HG03432 (cell line): Measurements from ENCODE around the gene ELP5.

Source experiments
- ATAC-seq: cut with Tn5 transposase; IDR thresholded peaks from one replicate; pipeline ENCODE4 v1.9.1; 2021; ENCODE audit warnings: mild to moderate bottlenecking, moderate library complexity; ENCODE audit not compliant: unreplicated experiment

The ELP5 gene, protein sequence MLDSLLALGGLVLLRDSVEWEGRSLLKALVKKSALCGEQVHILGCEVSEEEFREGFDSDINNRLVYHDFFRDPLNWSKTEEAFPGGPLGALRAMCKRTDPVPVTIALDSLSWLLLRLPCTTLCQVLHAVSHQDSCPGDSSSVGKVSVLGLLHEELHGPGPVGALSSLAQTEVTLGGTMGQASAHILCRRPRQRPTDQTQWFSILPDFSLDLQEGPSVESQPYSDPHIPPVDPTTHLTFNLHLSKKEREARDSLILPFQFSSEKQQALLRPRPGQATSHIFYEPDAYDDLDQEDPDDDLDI

DNA sequence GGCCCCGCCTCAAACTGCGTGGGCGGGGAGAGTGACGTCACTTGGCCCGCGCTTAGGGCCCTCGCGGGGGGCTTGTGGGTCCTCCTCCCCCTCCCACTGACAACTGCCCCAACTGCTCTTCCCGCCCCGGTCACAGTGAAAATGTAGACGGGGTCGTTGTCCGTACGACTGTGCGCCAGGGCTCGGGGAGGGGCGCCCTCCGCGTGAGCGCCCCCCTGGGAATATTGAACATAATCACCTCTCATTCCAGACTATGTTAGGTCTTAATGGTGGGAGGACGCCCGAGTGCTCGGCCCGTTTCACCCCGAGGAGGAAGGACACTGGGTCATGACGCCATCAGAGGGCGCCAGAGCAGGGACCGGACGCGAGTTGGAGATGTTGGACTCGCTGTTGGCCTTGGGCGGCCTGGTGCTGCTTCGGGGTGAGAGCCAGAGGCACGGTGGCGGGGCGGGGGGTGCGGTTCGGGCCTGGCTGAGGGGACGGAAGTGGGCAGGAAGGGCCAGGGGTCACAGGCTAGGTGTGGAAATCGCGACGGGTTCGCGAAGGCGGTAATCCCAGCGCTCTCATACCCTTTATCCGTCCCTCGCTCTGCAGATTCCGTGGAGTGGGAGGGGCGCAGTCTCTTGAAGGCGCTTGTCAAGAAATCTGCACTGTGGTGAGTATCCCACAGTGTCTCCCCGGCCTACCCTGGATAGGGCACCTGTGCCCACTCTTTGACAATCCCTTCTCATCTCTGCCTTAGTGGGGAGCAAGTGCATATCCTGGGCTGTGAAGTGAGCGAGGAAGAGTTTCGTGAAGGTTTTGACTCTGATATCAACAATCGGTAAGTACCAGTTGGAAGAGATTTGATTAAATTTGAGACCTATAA is at the start of gene ELP5:
Gene ELP5, plus strand, starts transcription at position 40 of the 868 bp plus-strand sequence. Its CDS starts 336 bp downstream, at position 376.
- peak; percentile 61 for ATAC-seq

DNA sequence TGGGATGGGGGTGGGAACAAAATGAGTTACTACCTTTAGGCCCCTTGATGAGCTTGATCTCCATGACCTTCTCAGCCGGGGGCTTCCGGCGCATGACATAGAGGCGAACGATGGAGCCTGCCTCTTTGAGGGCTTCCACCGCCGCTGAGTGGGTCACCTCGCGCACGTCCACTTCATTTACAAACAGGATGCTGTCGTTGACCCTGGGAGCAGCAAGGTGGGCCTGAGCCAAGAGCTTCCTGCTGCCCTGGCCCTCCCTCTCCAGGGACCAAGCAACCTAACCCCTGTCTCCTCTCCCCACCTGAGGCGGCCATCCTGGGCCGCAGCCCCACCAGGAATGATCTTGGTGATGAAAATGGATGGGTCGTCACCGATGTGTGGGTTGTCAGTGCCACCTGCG is 48.6 kb upstream of the ELP5 start:
- ATAC-seq: no peak

DNA sequence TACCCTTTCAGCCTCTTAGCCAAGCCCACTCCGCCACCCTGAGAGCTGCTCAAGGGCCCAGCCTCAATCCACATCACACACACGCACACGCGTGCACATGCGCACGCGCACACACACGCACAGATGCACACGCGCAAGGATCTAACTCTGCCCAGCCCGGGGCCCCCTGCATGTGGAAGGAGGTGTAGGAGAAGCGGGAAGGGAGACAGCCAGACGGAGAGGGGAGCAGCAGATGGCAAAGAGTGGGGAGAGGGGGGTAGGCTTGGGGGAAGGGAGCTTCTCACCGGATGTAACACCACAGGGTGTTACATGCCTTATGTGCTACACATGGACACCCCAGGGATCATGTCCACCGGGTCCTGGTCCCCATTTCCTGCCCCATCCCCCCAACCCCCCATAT is 47.7 kb upstream of the ELP5 start:
- ATAC-seq: no peak

DNA sequence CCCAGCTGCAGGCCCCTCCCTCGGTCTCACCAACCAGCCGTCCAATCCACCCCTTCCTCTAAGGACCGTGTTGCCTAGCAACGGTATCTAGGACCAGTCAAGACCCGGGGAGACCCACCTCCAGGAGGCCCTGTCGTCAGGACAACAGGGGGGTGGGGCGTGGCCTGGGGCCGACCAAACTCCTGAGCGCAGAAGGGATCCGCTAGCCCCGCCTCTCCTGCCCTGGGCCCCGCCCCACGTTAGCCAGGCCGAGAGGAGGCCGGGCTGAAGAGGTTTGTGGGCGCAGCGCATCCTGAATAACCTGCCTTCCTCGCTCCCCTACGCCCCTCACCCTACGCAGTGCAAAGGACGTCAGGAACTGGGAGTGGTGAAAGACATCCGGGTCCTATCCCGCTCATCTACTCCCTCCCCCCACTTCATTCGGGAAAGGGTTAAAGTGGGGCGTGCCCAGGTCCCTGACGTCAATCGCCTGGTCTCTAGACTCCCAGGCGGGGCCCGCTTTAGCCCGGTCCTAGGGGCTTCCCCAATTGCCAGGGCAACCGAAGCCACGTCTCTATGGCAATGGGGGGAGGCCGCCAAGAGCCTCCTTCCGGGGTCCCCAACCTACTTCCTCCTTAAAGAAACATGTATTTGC is 47.1 kb upstream of the ELP5 start:
- ATAC-seq: peak; percentile 80

DNA sequence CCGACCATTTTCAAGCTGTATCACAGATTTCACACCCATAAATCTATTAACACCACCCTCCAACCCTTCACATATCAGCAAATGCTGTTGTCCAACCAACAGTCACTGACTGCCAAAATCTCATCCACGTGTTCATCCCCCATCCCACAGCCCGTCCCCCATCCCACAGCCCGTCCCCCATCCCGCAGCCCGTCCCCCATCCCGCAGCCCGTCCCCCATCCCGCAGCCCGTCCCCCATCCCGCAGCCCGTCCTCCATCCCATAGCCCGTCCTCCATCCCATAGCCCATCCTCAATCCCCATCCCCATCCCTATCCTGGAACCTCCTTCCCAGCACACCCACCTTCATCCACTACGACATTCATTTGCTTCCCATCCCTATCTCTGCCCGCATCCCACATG is 46.5 kb upstream of the ELP5 start:
- ATAC-seq: no peak

DNA sequence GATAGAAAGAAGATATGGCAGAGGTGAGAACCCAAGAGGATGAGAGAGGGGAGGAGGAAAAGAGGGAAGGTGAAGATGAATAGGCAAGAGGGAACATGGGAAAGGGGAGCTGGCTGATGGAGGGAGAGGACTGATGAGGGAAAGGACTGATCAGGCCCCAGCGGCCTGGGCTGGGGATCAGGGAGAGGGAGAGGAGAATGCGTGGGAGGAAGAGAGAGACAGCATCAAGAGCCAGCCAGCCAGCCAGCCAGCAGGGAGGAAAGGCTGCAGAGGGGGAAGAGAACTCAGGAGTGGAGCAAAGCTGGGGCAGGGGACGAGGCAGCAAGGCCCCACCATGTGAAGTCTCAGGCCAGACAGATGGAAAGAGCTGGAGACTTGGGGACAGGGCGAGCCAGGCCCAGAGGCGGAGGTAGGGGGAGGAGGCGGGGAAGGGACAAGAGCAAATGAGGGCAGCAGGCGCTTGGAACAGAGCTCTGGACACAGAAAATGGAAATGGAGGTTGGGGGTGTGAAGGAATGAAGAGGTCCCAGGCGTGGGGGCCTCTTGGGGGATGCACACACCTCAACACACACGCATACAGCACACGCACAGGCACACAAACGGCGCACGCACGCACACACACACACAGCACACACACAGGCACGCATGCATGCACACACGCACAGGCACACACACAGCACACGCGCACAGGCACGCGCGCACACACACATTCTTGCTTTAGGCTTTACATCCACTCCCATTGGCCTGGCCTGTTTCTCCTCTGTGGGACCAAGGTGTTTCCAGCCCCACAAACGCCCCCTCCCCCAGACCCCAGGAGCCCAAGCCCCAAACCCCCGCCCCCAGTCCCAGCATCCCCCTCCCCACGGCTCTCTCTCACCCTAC is 44.7 kb upstream of the ELP5 start:
- no peak for ATAC-seq

DNA sequence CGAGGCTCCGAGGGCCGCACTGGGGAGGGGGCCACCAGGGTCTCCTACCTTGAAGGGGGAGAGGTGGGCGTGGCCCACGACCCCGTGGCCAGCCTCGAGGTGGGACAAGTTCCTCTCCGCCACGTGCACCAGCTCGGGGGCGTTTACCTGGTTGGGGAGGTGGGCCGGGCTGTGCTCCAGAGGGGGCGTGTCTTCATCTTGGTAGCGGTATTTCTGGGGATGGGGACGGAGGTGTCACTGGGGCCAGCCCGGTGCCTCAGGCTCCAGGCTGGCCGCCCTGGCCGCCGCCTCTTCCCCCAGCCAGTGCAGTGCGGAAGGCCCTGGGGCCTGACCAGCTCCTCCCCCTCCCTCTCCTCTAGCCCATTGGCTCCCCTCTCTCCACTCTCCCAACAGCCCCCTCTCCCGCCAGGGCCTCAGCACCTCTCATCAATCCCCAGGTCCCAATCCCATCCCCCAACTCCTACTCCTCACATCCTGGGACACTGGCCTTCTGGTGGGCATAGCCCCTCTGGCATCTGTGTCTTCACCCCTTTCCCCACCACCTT is 43.9 kb upstream of the ELP5 start:
- ATAC-seq: no peak

DNA sequence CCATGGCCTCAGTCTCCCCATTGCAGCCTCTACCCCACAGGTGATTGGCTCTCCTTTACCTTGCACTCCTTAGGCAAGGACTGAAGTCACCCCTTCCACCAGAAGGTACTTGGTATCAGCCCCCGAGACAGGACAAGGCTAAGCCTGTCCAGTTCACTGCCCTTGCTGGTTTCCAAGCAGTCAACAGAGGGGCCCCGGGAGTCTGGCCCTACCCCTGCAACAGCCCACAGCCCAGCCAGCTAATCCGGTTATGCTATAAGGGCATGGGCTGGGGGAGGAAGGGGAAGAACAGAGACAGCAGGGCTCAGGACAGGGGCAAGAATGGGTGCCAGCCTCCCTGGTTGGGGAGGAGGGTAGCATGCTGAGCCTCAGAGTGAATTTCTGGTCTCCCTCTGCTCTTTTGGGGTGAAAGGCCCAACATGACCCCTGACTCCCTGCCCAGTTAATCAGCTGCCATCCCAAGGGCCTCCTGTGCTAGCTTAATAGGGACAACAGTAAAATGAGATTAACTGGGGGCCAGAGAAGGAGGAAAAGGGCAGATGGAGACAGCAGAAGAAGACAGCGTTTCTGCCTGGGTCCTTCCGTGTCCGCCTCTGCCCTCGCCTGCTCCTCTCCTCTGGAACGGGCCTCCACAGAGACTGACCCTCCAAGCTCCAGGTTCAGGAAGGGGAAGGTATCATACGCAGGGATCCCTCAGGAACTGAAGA is 43.1 kb upstream of the ELP5 start:
- no peak for ATAC-seq

DNA sequence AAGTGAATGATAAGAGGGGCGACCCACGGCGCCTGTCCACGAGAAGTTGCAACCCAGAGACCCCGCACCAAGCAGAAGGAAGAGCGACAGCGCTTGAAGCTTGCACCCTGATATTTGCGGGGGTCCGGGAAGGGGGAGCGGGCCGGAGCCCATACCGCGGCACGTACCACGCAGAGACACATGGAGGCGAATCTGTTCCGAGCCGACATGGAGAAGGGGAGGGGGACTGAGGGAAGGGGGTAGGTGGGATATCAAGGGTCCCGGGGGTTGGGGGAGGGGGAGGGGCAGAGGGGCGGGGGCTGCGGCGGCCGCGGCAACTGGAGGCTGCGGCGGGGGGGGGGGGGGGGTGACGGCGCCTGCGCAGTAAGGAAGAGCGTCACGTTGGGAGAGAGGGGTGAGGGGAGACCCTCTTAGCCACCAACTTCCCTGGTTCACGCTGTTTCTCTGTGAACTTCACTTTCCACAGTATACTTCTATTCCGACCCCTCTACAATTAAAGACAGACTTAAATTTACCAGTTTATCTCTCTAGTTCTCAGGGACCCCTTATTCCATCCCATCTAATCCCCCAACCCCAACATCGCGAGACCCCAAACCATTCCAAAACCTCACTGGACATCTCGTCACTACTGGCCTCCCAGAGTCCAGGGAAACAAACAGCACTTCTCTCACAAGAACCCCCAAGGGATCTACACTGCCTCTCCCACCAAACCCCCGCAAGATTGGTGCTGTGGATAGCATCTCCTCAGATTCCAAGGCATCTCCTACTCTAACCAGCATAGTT is 40.3 kb upstream of the ELP5 start:
- ATAC-seq: no peak

DNA sequence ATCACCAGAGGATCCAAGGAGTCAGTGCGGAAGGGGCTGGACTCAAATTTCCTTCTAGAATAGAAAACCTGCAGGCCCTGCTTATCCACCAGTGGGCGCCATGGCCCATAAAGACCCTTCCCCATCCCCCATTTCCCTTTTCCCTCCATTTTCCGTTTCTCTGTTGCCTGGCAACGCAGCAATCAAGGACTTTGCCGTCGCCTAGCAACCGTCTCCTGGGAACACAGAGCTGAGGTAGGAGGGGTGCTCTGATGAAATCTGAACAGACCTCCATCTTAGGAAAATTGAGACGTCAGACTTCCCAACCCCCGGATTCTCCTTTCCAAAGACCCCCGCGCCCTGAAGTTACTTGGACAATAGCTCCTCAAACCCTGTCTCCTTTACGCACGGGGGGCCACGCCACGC is 38.1 kb upstream of the ELP5 start:
- no peak for ATAC-seq

DNA sequence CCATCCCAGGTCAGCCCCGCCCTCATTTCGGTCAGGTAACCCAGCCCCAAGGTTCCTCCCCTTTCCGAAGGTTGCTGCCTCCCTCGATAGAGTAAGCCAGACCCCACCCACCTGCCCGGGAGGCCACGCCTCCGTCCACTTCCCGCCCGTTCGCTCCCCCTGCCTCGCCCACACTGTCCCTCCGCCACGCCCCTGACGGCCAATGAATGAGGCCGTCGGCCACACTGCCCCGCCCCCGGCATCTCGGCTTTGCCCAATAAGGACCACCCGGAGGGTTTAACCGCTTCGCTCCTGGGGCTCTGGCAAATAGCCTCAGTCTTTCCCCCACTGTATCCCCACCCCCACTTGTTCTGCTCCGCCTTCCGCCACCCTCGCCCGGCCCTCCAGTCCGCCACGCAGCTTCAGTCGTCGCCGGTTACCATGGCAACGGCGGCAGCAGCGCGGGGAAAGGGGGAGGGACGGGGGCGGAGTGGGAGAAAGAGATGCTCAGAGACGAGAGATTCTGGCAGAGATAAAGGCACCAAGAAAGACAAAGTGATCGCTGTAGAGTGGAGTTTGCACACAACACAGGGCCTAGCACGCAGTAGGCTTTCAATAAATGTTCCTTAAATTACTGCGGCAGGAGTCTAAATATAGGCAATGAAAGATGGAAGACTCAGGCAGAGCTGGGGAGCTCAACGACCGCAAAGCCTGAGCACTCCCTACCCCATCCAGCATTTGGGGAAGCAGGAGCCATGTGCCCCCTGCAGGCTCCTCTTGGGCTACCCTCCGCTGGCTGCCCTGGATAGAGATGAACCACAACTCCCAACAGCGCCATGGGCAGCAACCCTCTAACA is 37.5 kb upstream of the ELP5 start:
- peak; percentile 83 for ATAC-seq

DNA sequence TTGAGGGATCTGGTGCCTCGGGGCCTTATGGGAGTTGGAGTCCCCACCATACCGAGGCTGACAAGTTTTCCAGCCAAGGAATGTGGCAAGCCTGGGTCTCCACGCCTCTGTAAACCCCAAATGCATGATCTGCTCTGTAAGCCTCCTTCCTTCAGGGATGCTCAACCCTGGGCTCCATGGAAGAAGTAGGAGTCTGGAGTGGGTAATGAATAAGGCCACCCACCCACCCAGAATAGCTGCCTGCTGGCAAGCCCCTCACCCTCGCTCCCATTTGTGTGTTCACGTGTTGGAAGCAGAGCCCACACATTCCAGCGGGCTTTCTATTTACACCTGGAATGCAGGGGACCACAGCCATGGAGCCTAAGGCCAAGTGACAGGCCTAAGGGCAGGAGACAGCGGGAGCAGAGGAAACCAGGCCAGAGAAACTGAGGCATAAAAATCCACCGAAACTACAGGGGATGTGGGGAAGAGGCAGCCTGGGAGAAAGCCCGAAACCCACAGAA is 36.8 kb upstream of the ELP5 start:
- ATAC-seq: no peak

DNA sequence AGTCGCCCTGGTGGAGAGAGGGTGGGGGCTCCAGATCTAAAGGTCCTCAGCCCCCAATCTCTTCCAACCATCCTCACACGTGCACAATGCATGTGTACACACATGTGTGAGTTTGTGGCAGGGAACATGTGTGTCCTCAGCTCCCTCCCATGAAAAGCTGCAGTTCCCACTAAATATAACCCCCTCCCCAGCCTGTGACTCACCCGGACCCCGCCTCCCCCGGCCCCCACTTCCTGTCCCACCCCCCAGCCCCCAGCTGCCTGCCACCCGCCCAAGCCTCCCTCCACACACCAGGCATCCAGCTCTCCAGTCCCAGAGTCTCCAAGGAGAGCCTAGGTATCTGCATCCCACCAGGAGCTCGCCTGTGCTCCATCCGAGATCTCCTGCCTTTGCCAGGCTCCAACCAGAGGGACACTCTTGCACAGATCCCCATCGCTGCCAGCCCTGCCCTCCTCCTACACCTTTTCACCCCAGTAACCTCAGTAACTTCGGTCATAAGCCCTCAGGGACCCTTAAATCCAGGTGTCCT is 36.3 kb upstream of the ELP5 start:
- ATAC-seq: no peak

DNA sequence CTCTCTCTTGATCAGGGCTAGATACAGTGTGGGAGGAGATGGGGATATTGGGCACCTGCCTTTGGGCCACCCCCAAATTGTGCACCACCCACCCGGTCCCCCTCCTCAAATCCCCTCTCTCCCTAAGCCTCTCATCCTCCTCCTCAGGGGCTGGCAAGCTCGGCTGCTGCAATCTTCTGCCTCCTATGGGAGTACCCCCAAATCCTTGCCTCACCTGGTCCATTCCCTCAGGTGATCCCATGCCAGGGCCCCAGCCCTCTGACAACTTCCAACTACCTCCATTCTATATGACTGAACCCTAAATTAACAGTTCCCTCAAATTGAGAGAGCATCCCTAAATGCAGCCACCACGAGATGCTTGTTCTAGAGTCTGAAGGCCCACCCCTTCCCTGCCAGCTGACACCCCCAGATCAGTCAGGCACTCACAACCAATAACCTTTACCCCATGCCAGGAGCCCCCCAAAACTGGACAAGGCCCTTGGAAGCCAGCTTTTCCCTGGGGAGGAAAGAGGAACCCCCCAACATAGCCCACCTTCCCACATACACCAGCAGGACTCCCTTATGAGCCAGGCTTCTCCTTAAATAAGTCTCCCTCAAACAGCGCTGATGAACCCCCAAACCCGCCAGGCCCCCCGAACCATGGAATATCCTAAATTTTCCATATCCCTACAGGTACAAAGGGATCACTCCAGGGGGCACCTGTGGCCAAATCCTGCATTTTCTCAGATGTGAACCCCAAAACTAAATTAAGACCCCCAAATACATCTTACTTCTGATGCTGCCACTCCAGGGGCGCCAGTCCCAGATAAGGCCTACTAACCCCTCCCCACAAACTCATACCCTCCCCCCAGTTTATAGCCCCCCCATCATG is 35.5 kb upstream of the ELP5 start:
- no peak for ATAC-seq

DNA sequence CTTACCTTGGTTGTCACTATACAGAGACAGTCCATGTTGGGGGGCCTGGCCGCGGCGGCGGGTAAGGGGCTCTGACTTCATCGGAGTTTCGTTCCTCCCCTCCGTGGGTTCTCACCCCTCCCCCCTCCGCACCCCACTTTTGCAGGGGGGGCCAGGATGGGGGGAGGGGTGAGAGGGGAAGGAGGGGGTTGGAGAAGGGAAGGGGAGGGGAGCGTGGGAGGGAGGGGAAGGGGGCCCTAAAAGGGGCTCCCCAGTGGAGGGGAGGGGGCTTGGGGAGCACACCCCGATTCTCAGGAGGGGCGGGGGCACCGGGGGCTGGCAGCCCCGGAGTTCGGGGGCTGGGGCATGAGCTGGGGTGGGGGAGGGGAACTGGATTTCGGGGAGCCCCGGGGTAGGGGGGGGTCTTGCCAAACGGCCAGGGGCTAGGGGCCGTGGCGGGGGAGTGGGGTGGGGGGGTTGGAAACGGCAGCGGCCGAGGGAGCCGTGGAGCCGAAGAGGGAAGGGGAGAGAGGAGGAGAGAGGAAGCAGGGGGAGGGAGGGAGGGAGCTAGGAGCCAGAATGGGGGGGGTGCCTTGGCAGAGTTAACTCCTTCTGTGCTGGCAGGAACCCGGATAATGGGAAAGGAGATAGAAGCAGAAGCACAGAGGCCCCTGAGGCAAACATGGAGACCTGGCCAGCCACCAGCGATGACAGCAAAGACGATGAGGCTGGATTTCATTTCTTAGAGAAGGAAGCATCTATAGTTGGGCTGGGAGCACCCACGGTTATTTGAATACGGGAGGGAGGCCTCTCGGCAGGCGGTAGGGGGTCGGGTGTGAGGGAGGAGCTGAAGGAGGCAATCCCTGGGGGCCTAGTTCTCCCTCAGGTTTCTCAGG is 34.7 kb upstream of the ELP5 start:
- no peak for ATAC-seq

DNA sequence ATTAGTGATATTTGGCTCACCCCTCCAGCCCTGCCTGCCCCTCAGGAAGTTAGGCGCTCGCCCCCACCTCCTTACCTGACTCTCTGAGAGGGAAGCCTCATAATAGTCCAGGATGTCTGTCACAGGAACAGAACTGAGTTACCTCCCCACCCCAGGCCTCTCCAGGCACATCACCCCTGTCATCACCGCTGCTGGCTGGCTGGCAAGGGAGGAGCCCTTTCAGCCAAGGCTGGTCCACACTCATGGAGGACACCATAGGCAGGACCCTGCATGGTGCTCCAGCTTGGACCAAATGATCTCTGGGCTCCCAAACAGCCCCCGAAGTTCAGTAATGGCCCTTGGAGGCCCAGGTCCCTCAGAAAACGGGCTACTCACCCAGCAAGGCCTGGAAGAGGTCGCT is 33.8 kb upstream of the ELP5 start:
- ATAC-seq: no peak
